CD14-positive monocyte (primary cell): Measurements from ENCODE around the gene RGS17. TPM values are rescaled to one million over a fixed set of nuclear protein-coding genes. Genes with fewer than 3 reads are reported as not detected.

Experiments used
- DNase-seq, 3 donors: peaks; one replicate each; pipeline ENCODE4 v3.0.0-alpha.2; 2011 to 2022
- H2AFZ ChIP-seq: 2 replicates; pipeline ENCODE4 v1.6.0; 2012; ENCODE audit warnings: mild to moderate bottlenecking, low read depth, low read length, inconsistent platforms; ENCODE audit not compliant: insufficient read depth, poor library complexity, severe bottlenecking
- H3K27ac ChIP-seq, 2 donors: 1 replicate in 1 of 2; 2 replicates in 1 of 2; pipeline ENCODE4 v1.5.1; 2012 to 2013; ENCODE audit warnings: low read length in 2 of 2, control low read depth in 1 of 2, inconsistent platforms in 1 of 2, low read depth in 1 of 2, mild to moderate bottlenecking in 1 of 2
- H3K27me3 ChIP-seq, 2 donors: one replicate each; pipeline versions ENCODE4 v1.6.0 to v1.6.1; 2011 to 2013; ENCODE audit warnings: low read length in 2 of 2; ENCODE audit not compliant: control insufficient read depth in 2 of 2, insufficient read depth in 2 of 2
- H3K36me3 ChIP-seq, 2 donors: replicated peaks in 1 of 2; 1 replicate in 1 of 2; 2 replicates in 1 of 2; pipeline versions ENCODE4 v1.5.1 to v1.6.1; 2012 to 2013; ENCODE audit warnings: low read length in 2 of 2, control low read depth in 1 of 2, inconsistent platforms in 1 of 2, mild to moderate bottlenecking in 1 of 2; ENCODE audit not compliant: insufficient read depth in 2 of 2, control insufficient read depth in 1 of 2
- H3K4me1 ChIP-seq, 2 donors: 1 replicate in 1 of 2; 2 replicates in 1 of 2; pipeline versions ENCODE4 v1.5.1 to v1.6.1; 2012 to 2013; ENCODE audit warnings: low read length in 2 of 2, control low read depth in 1 of 2, inconsistent platforms in 1 of 2, mild to moderate bottlenecking in 1 of 2, moderate library complexity in 1 of 2; ENCODE audit not compliant: insufficient read depth in 2 of 2, control insufficient read depth in 1 of 2
- H3K4me2 ChIP-seq: replicated peaks from 2 replicates; pipeline ENCODE3; 2012; ENCODE audit warnings: low read length, moderate library complexity, mild to moderate bottlenecking; ENCODE audit not compliant: poor library complexity, severe bottlenecking; ENCODE audit errors: extremely low read depth
- H3K4me3 ChIP-seq, 3 experiments: fragments of 200-600 bp in 1 of 3; sonication (generic) in 1 of 3; replicated peaks in 1 of 3; 1 replicate in 2 of 3; 2 replicates in 1 of 3; pipeline ENCODE4 v1.5.1; 2011 to 2013; ENCODE audit warnings: low read length in 3 of 3, mild to moderate bottlenecking in 3 of 3, control low read depth in 2 of 3, low read depth in 2 of 3, inconsistent platforms in 1 of 3, moderate library complexity in 1 of 3
- H3K79me2 ChIP-seq: 2 replicates; pipeline ENCODE4 v1.6.0; 2012; ENCODE audit warnings: mild to moderate bottlenecking, control low read depth, inconsistent platforms, low read length, moderate library complexity; ENCODE audit not compliant: insufficient read depth
- H3K9ac ChIP-seq: 2 replicates; pipeline ENCODE4 v1.6.0; 2017; ENCODE audit warnings: low read length, mild to moderate bottlenecking; ENCODE audit not compliant: insufficient read depth, poor library complexity, severe bottlenecking
- H3K9me3 ChIP-seq, 2 donors: replicated peaks in 1 of 2; 1 replicate in 1 of 2; 2 replicates in 1 of 2; pipeline versions ENCODE4 v1.5.1 to v1.6.1; 2012 to 2013; ENCODE audit warnings: low read length in 2 of 2, control low read depth in 1 of 2; ENCODE audit not compliant: control insufficient read depth in 1 of 2, insufficient read depth in 1 of 2
- H4K20me1 ChIP-seq: 2 replicates; pipeline ENCODE4 v1.6.0; 2012; ENCODE audit warnings: mild to moderate bottlenecking, low read length, control low read depth, moderate library complexity; ENCODE audit not compliant: insufficient read depth
- H3K27ac Mint-ChIP-seq, 7 donors: one replicate each; pipeline ENCODE4 v1.8.0; 2020; ENCODE audit warnings: mild to moderate bottlenecking in 7 of 7, mixed read lengths in 7 of 7, moderate library complexity in 6 of 7, inconsistent platforms in 2 of 7
- H3K27me3 Mint-ChIP-seq, 3 donors: one replicate each; pipeline ENCODE4 v1.8.0; 2021 to 2022; ENCODE audit warnings: low read depth in 3 of 3, mild to moderate bottlenecking in 3 of 3, mixed read lengths in 3 of 3, moderate library complexity in 3 of 3, inconsistent platforms in 1 of 3
- H3K36me3 Mint-ChIP-seq, 2 donors: one replicate each; pipeline ENCODE4 v1.8.0; 2020; ENCODE audit warnings: mixed read lengths in 2 of 2, inconsistent platforms in 1 of 2, mild to moderate bottlenecking in 1 of 2
- H3K4me1 Mint-ChIP-seq: one replicate; pipeline ENCODE4 v1.8.0; 2020; ENCODE audit warnings: mild to moderate bottlenecking, mixed read lengths
- H3K4me3 Mint-ChIP-seq, 2 donors: one replicate each; pipeline ENCODE4 v1.8.0; 2020; ENCODE audit warnings: mild to moderate bottlenecking in 2 of 2, mixed read lengths in 2 of 2, moderate library complexity in 1 of 2
- H3K9me3 Mint-ChIP-seq, 7 donors: one replicate each; pipeline ENCODE4 v1.8.0; 2020 to 2022; ENCODE audit warnings: mixed read lengths in 7 of 7, mild to moderate bottlenecking in 6 of 7, moderate library complexity in 6 of 7, inconsistent platforms in 2 of 7
- CTCF ChIP-seq: fragments of 200-600 bp; IDR thresholded peaks from one replicate; pipeline ENCODE4 v1.8.0; 2022; ENCODE audit warnings: antibody characterized with exemption, mild to moderate bottlenecking
- WGBS: methylation state at CpG from one replicate; pipeline ENCODE4 v1.1.5; 2013; ENCODE audit warnings: missing lambda C conversion rate; ENCODE audit not compliant: insufficient coverage; 5-methylcytosine and 5-hydroxymethylcytosine counted together
- intact Hi-C, 2 donors: fragments of 100-400 bp; cut with micrococcal nuclease; formaldehyde crosslinking; loops; one replicate each; pipeline versions ENCODE4 v1.15.0 to v1.15.1; 2023
- polyA plus RNA-seq, 3 donors: library from polyadenylated mRNA; depleted of rRNA in 1 of 3; unstranded in 2 of 3; stranded (reverse) in 1 of 3; fragments of 300-500 nt in 2 of 3; fragments of >200 nt in 1 of 3; fragmentation: Illumina TruSeq in 2 of 3; gene quantifications; 1 replicate in 2 of 3; 2 replicates in 1 of 3; pipeline ENCODE4 v1.2.3, GENCODE V29; 2012 to 2021

The RGS17 gene
- polyA plus RNA-seq, 3 donors, result not detected

GRCh38 chr6:153170511-153170910, 39.4 kb upstream of the RGS17 start:
- Mint-ChIP-seq H3K27me3 (peaks cover 0 to 4% (median 0%) of the 10 kb centered on the region in 3 donors), H3K9me3 (peaks cover 0 to 2% (median 0%) of the 10 kb centered on the region in 7 donors), H3K4me3 (no peak overlapping the region), H3K27ac (no peak overlapping the region), H3K4me1 (no peaks in the 10 kb centered on the region), H3K36me3 (no peaks in the 10 kb centered on the region)
- no peaks in the 10 kb centered on the region for H3K4me1 ChIP-seq
- intact Hi-C loops, result no loop called here
- no peak overlapping the region for H3K9ac ChIP-seq
- WGBS, result 71% methylated on average over 3 of the region's 3 CpGs
- no peaks in the 10 kb centered on the region for H4K20me1 ChIP-seq
- DNase-seq, result peak in 1 of 3 donors; percentile 37
- H3K36me3 ChIP-seq, result no peaks in the 10 kb centered on the region
- TF ChIP-seq CTCF, result no peak
- no peak overlapping the region for H3K4me3 ChIP-seq
- H2AFZ ChIP-seq, result no peak overlapping the region
- no peaks in the 10 kb centered on the region for H3K79me2 ChIP-seq
- H3K9me3 ChIP-seq, result no peaks in the 10 kb centered on the region
- H3K27me3 ChIP-seq, result no peaks in the 10 kb centered on the region
- H3K4me2 ChIP-seq, result no peak overlapping the region
- H3K27ac ChIP-seq, result no peak overlapping the region

GRCh38 chr6:153167907-153168306, 36.8 kb upstream of the RGS17 start:
- no peak overlapping the region for H3K27ac Mint-ChIP-seq
- Histone ChIP-seq H3K4me1 (no peaks in the 10 kb centered on the region), H3K36me3 (no peaks in the 10 kb centered on the region), H3K27ac (no peak overlapping the region), H3K9ac (no peak overlapping the region), H2AFZ (no peak overlapping the region), H3K79me2 (no peaks in the 10 kb centered on the region), H3K9me3 (no peaks in the 10 kb centered on the region), H3K27me3 (no peaks in the 10 kb centered on the region), H3K4me2 (no peak overlapping the region), H4K20me1 (no peaks in the 10 kb centered on the region), H3K4me3 (no peak overlapping the region)
- peaks cover 0 to 4% (median 0%) of the 10 kb centered on the region in 3 donors for H3K27me3 Mint-ChIP-seq
- WGBS, result no CpG with 5 or more reads among the region's 1 CpG
- intact Hi-C loops, result no loop called here
- H3K36me3 Mint-ChIP-seq, result no peaks in the 10 kb centered on the region
- peaks cover 0 to 4% (median 1%) of the 10 kb centered on the region in 7 donors for H3K9me3 Mint-ChIP-seq
- TF ChIP-seq CTCF, result no peak
- no peaks in the 10 kb centered on the region for H3K4me1 Mint-ChIP-seq
- DNase-seq, result no peak
- H3K4me3 Mint-ChIP-seq, result no peak overlapping the region
